H1 (cell line): ENCODE measurements around the gene PCDHA11. TPM values are rescaled to one million over a fixed set of nuclear protein-coding genes. Genes with fewer than 3 reads are reported as not detected.

Source experiments
- CTCF ChIA-PET: fragments of 300-600 bp; sonication (Branson Sonifier 250); formaldehyde crosslinking; loops from one replicate; lab custom pipeline; 2021; ENCODE audit not compliant: partially characterized antibody; lab: Charles Lee
- POLR2A ChIA-PET: fragments of 300-600 bp; sonication (Branson Sonifier 250); formaldehyde crosslinking; loops from one replicate; lab custom pipeline; 2021; ENCODE audit warnings: inconsistent platforms; ENCODE audit not compliant: partially characterized antibody; lab: Charles Lee
- DNase-seq, 2 experiments: peaks; one replicate each; pipeline versions ENCODE4 v3.0.0 to v3.0.0-alpha.2; 2010 to 2022; ENCODE audit warnings: low spot score in 2 of 2, low read depth in 1 of 2, mixed read lengths in 1 of 2
- FAIRE-seq: peaks from 2 replicates; lab custom pipeline; 2011; peaks lifted over from hg19 to GRCh38; lab: Jason Lieb, UNC
- H2AFZ ChIP-seq: 2 replicates; pipeline ENCODE4 v1.8.1; 2012; ENCODE audit warnings: low read length, inconsistent platforms
- H2AK5ac ChIP-seq: 2 replicates; pipeline ENCODE4 v1.6.1; 2013; ENCODE audit warnings: low read depth, low read length
- H2BK120ac ChIP-seq: replicated peaks from 2 replicates; pipeline ENCODE3; 2013; ENCODE audit warnings: low read depth, low read length, inconsistent platforms
- H2BK12ac ChIP-seq: 2 replicates; pipeline ENCODE4 v1.6.1; 2013; ENCODE audit warnings: low read depth, low read length
- H2BK15ac ChIP-seq: 2 replicates; pipeline ENCODE4 v1.6.1; 2013; ENCODE audit warnings: low read length
- H2BK20ac ChIP-seq: 2 replicates; pipeline ENCODE4 v1.6.1; 2013; ENCODE audit warnings: low read length
- H2BK5ac ChIP-seq: 2 replicates; pipeline ENCODE4 v1.6.1; 2013; ENCODE audit warnings: low read depth, low read length
- H3K14ac ChIP-seq: 2 replicates; pipeline ENCODE4 v1.6.1; 2013; ENCODE audit warnings: inconsistent platforms; ENCODE audit not compliant: insufficient read length
- H3K18ac ChIP-seq: 2 replicates; pipeline ENCODE4 v1.6.1; 2013; ENCODE audit warnings: low read length; ENCODE audit errors: extremely low read depth
- H3K23ac ChIP-seq: 2 replicates; pipeline ENCODE4 v1.6.1; 2013; ENCODE audit warnings: inconsistent platforms; ENCODE audit not compliant: insufficient read length
- H3K23me2 ChIP-seq: 2 replicates; pipeline ENCODE4 v1.6.1; 2013; ENCODE audit warnings: low read depth, low read length
- H3K27ac ChIP-seq: 2 replicates; pipeline ENCODE4 v1.6.1; 2011; ENCODE audit warnings: low read depth, low read length, inconsistent platforms
- H3K27me3 ChIP-seq, 4 experiments: replicated peaks in 1 of 4; 1 replicate in 1 of 4; 2 replicates in 3 of 4; pipeline versions ENCODE4 v1.6.1 to v1.8.1; 2011 to 2013; ENCODE audit warnings: low read length in 3 of 4, mild to moderate bottlenecking in 3 of 4, inconsistent platforms in 2 of 4, mixed read lengths in 2 of 4, moderate library complexity in 1 of 4; ENCODE audit not compliant: control insufficient read depth in 3 of 4, insufficient read depth in 3 of 4; ENCODE audit errors: extremely low read depth in 1 of 4
- H3K36me3 ChIP-seq, 4 experiments: 2 replicates each; pipeline versions ENCODE4 v1.6.1 to v1.8.1; 2011 to 2013; ENCODE audit warnings: mild to moderate bottlenecking in 4 of 4, low read length in 3 of 4, moderate library complexity in 2 of 4, control low read depth in 1 of 4, inconsistent platforms in 1 of 4; ENCODE audit not compliant: insufficient read depth in 4 of 4, control insufficient read depth in 2 of 4
- H3K4ac ChIP-seq: replicated peaks from 2 replicates; pipeline ENCODE3; 2013; ENCODE audit warnings: low read length, low read depth, mixed read lengths, inconsistent platforms; ENCODE audit not compliant: insufficient read length
- H3K4me1 ChIP-seq, 4 experiments: replicated peaks in 1 of 4; 1 replicate in 1 of 4; 2 replicates in 3 of 4; pipeline versions ENCODE4 v1.6.1 to v1.8.1; 2011 to 2013; ENCODE audit warnings: low read length in 3 of 4, inconsistent platforms in 2 of 4, mixed read lengths in 1 of 4; ENCODE audit not compliant: insufficient read depth in 4 of 4, control insufficient read depth in 3 of 4
- H3K4me2 ChIP-seq, 2 experiments: 2 replicates each; pipeline versions ENCODE4 v1.6.1 to v1.8.1; 2011 to 2013; ENCODE audit warnings: low read depth in 2 of 2, low read length in 2 of 2, control low read depth in 1 of 2, inconsistent platforms in 1 of 2, mild to moderate bottlenecking in 1 of 2; ENCODE audit not compliant: insufficient read depth in 1 of 2
- H3K4me3 ChIP-seq, 4 experiments: fragments of 200-600, 300-600 bp in 1 of 4; sonication (generic), shearing (Covaris generic), sonication (Bioruptor Twin) in 1 of 4; 2 replicates each; pipeline versions ENCODE4 v1.5.1 to v1.8.1; 2011 to 2016; ENCODE audit warnings: low read length in 4 of 4, low read depth in 3 of 4, control low read depth in 2 of 4, inconsistent platforms in 2 of 4, mild to moderate bottlenecking in 2 of 4, mixed read lengths in 1 of 4, moderate library complexity in 1 of 4; ENCODE audit not compliant: insufficient read depth in 2 of 4; ENCODE audit errors: extremely low read depth in 1 of 4
- H3K56ac ChIP-seq: replicated peaks from 2 replicates; pipeline ENCODE3; 2013; ENCODE audit warnings: low read depth, mild to moderate bottlenecking, mixed read lengths, low read length, inconsistent platforms; ENCODE audit not compliant: insufficient read length
- H3K79me1 ChIP-seq: 2 replicates; pipeline ENCODE4 v1.6.1; 2013; ENCODE audit warnings: low read depth, low read length, control low read depth
- H3K79me2 ChIP-seq, 2 experiments: 2 replicates each; pipeline versions ENCODE4 v1.6.1 to v1.8.1; 2012 to 2013; ENCODE audit warnings: low read length in 2 of 2, mild to moderate bottlenecking in 2 of 2, inconsistent platforms in 1 of 2; ENCODE audit not compliant: insufficient read depth in 2 of 2, control insufficient read depth in 1 of 2
- H3K9ac ChIP-seq, 4 experiments: replicated peaks in 1 of 4; 1 replicate in 1 of 4; 2 replicates in 3 of 4; pipeline versions ENCODE4 v1.6.1 to v1.8.1; 2011 to 2013; ENCODE audit warnings: low read depth in 3 of 4, low read length in 3 of 4, control low read depth in 2 of 4, mild to moderate bottlenecking in 2 of 4, moderate library complexity in 2 of 4, inconsistent platforms in 1 of 4; ENCODE audit errors: extremely low read depth in 1 of 4
- H3K9me3 ChIP-seq, 2 experiments: 2 replicates each; pipeline versions ENCODE4 v1.6.1 to v1.8.1; 2012 to 2013; ENCODE audit warnings: mild to moderate bottlenecking in 2 of 2, moderate library complexity in 2 of 2, control low read depth in 1 of 2, inconsistent platforms in 1 of 2, low read depth in 1 of 2, low read length in 1 of 2, mixed read lengths in 1 of 2; ENCODE audit not compliant: insufficient read depth in 2 of 2
- H4K20me1 ChIP-seq, 2 experiments: replicated peaks in 1 of 2; 2 replicates each; pipeline versions ENCODE3 to v1.8.1; 2011 to 2013; ENCODE audit warnings: inconsistent platforms in 2 of 2, low read length in 2 of 2, mild to moderate bottlenecking in 1 of 2; ENCODE audit not compliant: insufficient read depth in 2 of 2, control insufficient read depth in 1 of 2
- H4K5ac ChIP-seq: 2 replicates; pipeline ENCODE4 v1.6.1; 2013; ENCODE audit warnings: low read length, low read depth, mixed read lengths, inconsistent platforms; ENCODE audit not compliant: insufficient read length
- H4K8ac ChIP-seq: 2 replicates; pipeline ENCODE4 v1.8.0; 2013; ENCODE audit warnings: mild to moderate bottlenecking, moderate library complexity, low read length, inconsistent platforms; ENCODE audit not compliant: insufficient read depth; ENCODE audit errors: extremely low read depth
- H4K91ac ChIP-seq: replicated peaks from 2 replicates; pipeline ENCODE3; 2013; ENCODE audit warnings: low read length, mixed read lengths, inconsistent platforms; ENCODE audit not compliant: insufficient read length
- HDAC2 ChIP-seq, 2 experiments: fragments of 300-600 bp in 1 of 2; sonication (generic) in 1 of 2; IDR thresholded peaks; 2 replicates each; pipeline ENCODE4 v1.6.1; 2011 to 2012; ENCODE audit warnings: low read depth in 2 of 2, low read length in 2 of 2, mild to moderate bottlenecking in 2 of 2, moderate library complexity in 2 of 2, borderline replicate concordance in 1 of 2, inconsistent platforms in 1 of 2
- WGBS, 2 experiments: shearing (Covaris generic) in 1 of 2; methylation state at CpG; one replicate each; pipeline versions ENCODE4 v1.1.6 to v1.1.7; 2013 to 2015; ENCODE audit warnings: low lambda C conversion rate in 2 of 2, mixed read lengths in 2 of 2, inconsistent platforms in 1 of 2, low coverage in 1 of 2, missing lambda C conversion rate in 1 of 2; ENCODE audit not compliant: insufficient replicate concordance in 2 of 2, insufficient coverage in 1 of 2, insufficient read length in 1 of 2; ENCODE audit errors: extremely low coverage in 1 of 2, missing lambda C conversion rate in 1 of 2; 5-methylcytosine and 5-hydroxymethylcytosine counted together
- polyA plus RNA-seq, 7 experiments: library from polyadenylated mRNA; depleted of rRNA in 3 of 7; stranded (reverse) in 5 of 7; unstranded in 2 of 7; fragments of >200 nt in 5 of 7; fragments of 200-250 nt in 2 of 7; gene quantifications; 1 replicate in 5 of 7; 2 replicates in 1 of 7; 4 replicates in 1 of 7; pipeline versions ENCODE4 v1.2.1 to v1.2.3, GENCODE V29; 2011 to 2013; ENCODE audit warnings: missing spikeins in 2 of 7, mixed read lengths in 2 of 7
- total RNA-seq: library from RNA; stranded (reverse); fragmentation: NEBNext Ultra II Directional; extraction: Animal tissue kit (Norgen Biotek cat#: 25700); gene quantifications from 2 replicates; pipeline ENCODE4 v1.2.1, GENCODE V29; 2021

The PCDHA11 gene
- total and polyA plus RNA-seq, 2 of the 8 experiments (the other 6 are each of a cell fraction or from before 2014, with no cell fraction given), result 4.7 to 6.6 TPM

- H4K5ac ChIP-seq, result no peak overlapping the region
- H3K4me2 ChIP-seq, result no peak overlapping the region
- H2BK12ac ChIP-seq, result no peak overlapping the region
- no peak overlapping the region for H2BK120ac ChIP-seq
- no peak overlapping the region for H3K14ac ChIP-seq
- H3K27ac ChIP-seq, result no peak overlapping the region
- H2BK5ac ChIP-seq, result no peak overlapping the region
- WGBS, 2 experiments, result 94% methylated on average over 7 of the region's 87 CpGs; no CpG with 5 or more reads in 1 of the 2 experiments
- H2BK20ac ChIP-seq, result no peak overlapping the region
- no peaks in the 10 kb centered on the region; a peak in 1 of 4 replicates for H3K9me3 ChIP-seq
- no peak for TF ChIP-seq HDAC2 (IDR thresholded peaks at IDR 0.05; ENCODE audit: borderline replicate concordance in 1 of 2, low read depth in 2 of 2, low read length in 2 of 2)
- TF ChIP-seq, all 59 proteins: peak for 0
- Histone ChIP-seq H3K79me2 (no peaks in the 10 kb centered on the region), H3K23me2 (no peaks in the 10 kb centered on the region), H4K8ac (no peak overlapping the region), H2AK5ac (no peak overlapping the region), H3K4me3 (no peak overlapping the region), H3K23ac (no peak overlapping the region), H2AFZ (no peak overlapping the region), H3K36me3 (peaks cover 0 to 3% (median 0%) of the 10 kb centered on the region in 4 experiments; a peak in 1 of 8 replicates), H4K20me1 (no peaks in the 10 kb centered on the region), H4K91ac (no peak overlapping the region), H3K4ac (no peak overlapping the region), H2BK15ac (no peak overlapping the region), H3K27me3 (no peaks in the 10 kb centered on the region), H3K9ac (no peak overlapping the region), H3K18ac (no peak overlapping the region), H3K56ac (no peak overlapping the region), H3K79me1 (no peaks in the 10 kb centered on the region), H3K4me1 (no peaks in the 10 kb centered on the region)
- ChIA-PET POLR2A (interaction anchor here (1.8 kb wide), 1 partner anchor 26 kb away, joined by 10 read pairs; the partner anchor contains the start of gene PCDHA11), CTCF (interaction anchor here (0.6 to 4.5 kb wide), 10 partner anchors 15 to 207 kb away, joined by 3 to 122 read pairs (median 12); partner anchors contain the start of genes PCDHA11, PCDHA4, PCDHA6 and PCDHB1)
- FAIRE-seq, result no peak
- DNase-seq, result no peak
Measured at GRCh38 chr5:140842798-140843733, 25.7 kb upstream of the PCDHA11 start.
